Ascending aorta (tissue), 2 donors: ENCODE data around the gene LGALS4. TPM values are rescaled to one million over a fixed set of nuclear protein-coding genes. Genes with fewer than 3 reads are reported as not detected.
"Not testable (repeated sequence)": the region's sequence is repeated elsewhere in the genome, so short reads cannot be mapped to it uniquely, and the experiment has no call there.

Experiments used
- DNase-seq, 2 donors: peaks; one replicate each; pipeline ENCODE4 v3.0.0-alpha.2; 2019; ENCODE audit warnings: low spot score in 2 of 2
- H3K27ac ChIP-seq, 2 donors: fragments of 200-600 bp; sonication (generic); one replicate each; pipeline ENCODE4 v1.5.1; 2016 to 2017; ENCODE audit warnings: mild to moderate bottlenecking in 1 of 2
- H3K27me3 ChIP-seq: fragments of 200-600 bp; sonication (generic); one replicate; pipeline ENCODE4 v1.5.1; 2017
- H3K36me3 ChIP-seq, 2 donors: fragments of 200-600 bp; sonication (generic); one replicate each; pipeline ENCODE4 v1.5.1; 2016
- H3K4me1 ChIP-seq, 2 donors: fragments of 200-600 bp; sonication (generic); one replicate each; pipeline ENCODE4 v1.5.1; 2016 to 2017; ENCODE audit warnings: mild to moderate bottlenecking in 1 of 2
- H3K4me3 ChIP-seq, 2 donors: fragments of 200-600 bp; sonication (generic); one replicate each; pipeline ENCODE4 v1.5.1; 2016 to 2017; ENCODE audit warnings: mild to moderate bottlenecking in 1 of 2
- H3K9me3 ChIP-seq, 2 donors: fragments of 200-600 bp; sonication (generic); one replicate each; pipeline ENCODE4 v1.5.1; 2016
- CTCF ChIP-seq, 3 experiments: fragments of 200-600 bp in 2 of 3; fragments of 450-650 bp in 1 of 3; sonication (generic) in 2 of 3; IDR thresholded peaks; one replicate each; pipeline ENCODE4 v1.5.1; 2016 to 2019; ENCODE audit warnings: antibody characterized with exemption in 3 of 3, mild to moderate bottlenecking in 1 of 3, moderate library complexity in 1 of 3
- intact Hi-C: fragments of 100-400 bp; cut with DNase I; formaldehyde crosslinking; loops from one replicate; pipeline ENCODE4 v1.15.1; 2023
- total RNA-seq: library from RNA; depleted of rRNA; stranded (reverse); fragments of >200 nt; gene quantifications from one replicate; pipeline ENCODE4 v1.1.0, GENCODE V29; 2016

LGALS4 gene
- total RNA-seq, 1 donor from 2014 or later: not detected

GRCh38 chr19:38781058-38781457 lies 31.7 kb downstream of the LGALS4 start:
- intact Hi-C loops: no loop called here
- Histone ChIP-seq H3K27me3 (no peaks in the 10 kb centered on the region), H3K36me3 (no peaks in the 10 kb centered on the region), H3K27ac (no peak overlapping the region), H3K9me3 (no peaks in the 10 kb centered on the region), H3K4me3 (no peak overlapping the region), H3K4me1 (no peaks in the 10 kb centered on the region)
- TF ChIP-seq CTCF (IDR thresholded peaks at IDR 0.05): no peak
- DNase-seq: no peak

GRCh38 chr19:38780443-38780842 lies 32.3 kb downstream of the LGALS4 start:
- no peak for DNase-seq
- H3K9me3 ChIP-seq: no peaks in the 10 kb centered on the region
- H3K27me3 ChIP-seq: no peaks in the 10 kb centered on the region

GRCh38 chr19:38778733-38779132 lies 34.0 kb downstream of the LGALS4 start:
- no peak for DNase-seq
- no peaks in the 10 kb centered on the region for H3K36me3 ChIP-seq
- H3K4me3 ChIP-seq: no peak overlapping the region
- H3K27ac ChIP-seq: no peak overlapping the region
- intact Hi-C loops: no loop called here
- H3K9me3 ChIP-seq: no peaks in the 10 kb centered on the region
- no peak for TF ChIP-seq CTCF (IDR thresholded peaks at IDR 0.05)
- H3K4me1 ChIP-seq: no peaks in the 10 kb centered on the region
- no peaks in the 10 kb centered on the region for H3K27me3 ChIP-seq

More at GRCh38 chr19:38780443-38780842, 32.3 kb downstream of the LGALS4 start:
- H3K4me3 ChIP-seq: no peak overlapping the region
- H3K27ac ChIP-seq: no peak overlapping the region
- no peaks in the 10 kb centered on the region for H3K4me1 ChIP-seq
- no peak for TF ChIP-seq CTCF (IDR thresholded peaks at IDR 0.05)
- H3K36me3 ChIP-seq: no peaks in the 10 kb centered on the region
- intact Hi-C loops: no loop called here

GRCh38 chr19:38774181-38774950 lies 38.4 kb downstream of the LGALS4 start:
- Histone ChIP-seq H3K36me3 (no peaks in the 10 kb centered on the region), H3K9me3 (no peaks in the 10 kb centered on the region), H3K4me1 (peaks cover 0 to 4% of the 10 kb centered on the region in 2 donors), H3K4me3 (no peak overlapping the region), H3K27me3 (no peaks in the 10 kb centered on the region), H3K27ac (no peak overlapping the region)
- intact Hi-C loops: loop anchor here (2.0 kb wide), 1 partner anchor 20 kb away; no protein-coding TSS in a partner anchor
- no peak for TF ChIP-seq CTCF (IDR thresholded peaks at IDR 0.05)
- DNase-seq: no peak

- intact Hi-C loops: loop anchor here (2.0 kb wide), 1 partner anchor 21 kb away; no protein-coding TSS in a partner anchor
- TF ChIP-seq CTCF (IDR thresholded peaks at IDR 0.05): no peak
Measured at GRCh38 chr19:38773469-38774177, 39.1 kb downstream of the LGALS4 start, which contains the start of gene LGALS7. LGALS7 (minus strand) TSS chr19:38773517; CDS start chr19:38773492, 25 bp downstream.

GRCh38 chr19:38771569-38771968 lies 41.2 kb downstream of the LGALS4 start:
- intact Hi-C loops, H3K36me3 ChIP-seq, H3K27ac ChIP-seq, H3K9me3 ChIP-seq, H3K4me3 ChIP-seq, H3K4me1 ChIP-seq, DNase-seq, H3K27me3 ChIP-seq: not testable (repeated sequence)

More at GRCh38 chr19:38773469-38774177, 39.1 kb downstream of the LGALS4 start, which contains the start of gene LGALS7:
- Histone ChIP-seq H3K9me3 (no peaks in the 10 kb centered on the region), H3K27ac (no peak within 1 kb of the TSS), H3K36me3 (no peaks in the 10 kb centered on the region), H3K4me1 (peaks cover 0 to 4% of the 10 kb centered on the region in 2 donors), H3K27me3 (no peaks in the 10 kb centered on the region), H3K4me3 (no peak within 1 kb of the TSS)
- DNase-seq: no peak

GRCh38 chr19:38770949-38771275 lies 41.8 kb downstream of the LGALS4 start:
- DNase-seq, H3K27ac ChIP-seq, H3K9me3 ChIP-seq, H3K36me3 ChIP-seq, H3K27me3 ChIP-seq, H3K4me1 ChIP-seq, intact Hi-C loops: not testable (repeated sequence)
- peak overlapping the region in 1 of 2 donors; percentile 38 for H3K4me3 ChIP-seq

- intact Hi-C loops, H3K4me1 ChIP-seq, H3K27me3 ChIP-seq, H3K36me3 ChIP-seq, H3K9me3 ChIP-seq, DNase-seq: not testable (repeated sequence)
- Histone ChIP-seq H3K4me3 (peak overlapping the region; percentile 36 to 56), H3K27ac (peak overlapping the region in 1 of 2 donors; percentile 12)
Measured at GRCh38 chr19:38770228-38770948, 42.4 kb downstream of the LGALS4 start.
